ENCODE results near the gene KIFC1. TPM values are rescaled to one million over a fixed set of nuclear protein-coding genes. Genes with fewer than 3 reads are reported as not detected.

The KIFC1 gene
- total RNA-seq, 4 donors from 2014 or later = 9.6 to 38.9 (median 11.2) TPM

DNA sequence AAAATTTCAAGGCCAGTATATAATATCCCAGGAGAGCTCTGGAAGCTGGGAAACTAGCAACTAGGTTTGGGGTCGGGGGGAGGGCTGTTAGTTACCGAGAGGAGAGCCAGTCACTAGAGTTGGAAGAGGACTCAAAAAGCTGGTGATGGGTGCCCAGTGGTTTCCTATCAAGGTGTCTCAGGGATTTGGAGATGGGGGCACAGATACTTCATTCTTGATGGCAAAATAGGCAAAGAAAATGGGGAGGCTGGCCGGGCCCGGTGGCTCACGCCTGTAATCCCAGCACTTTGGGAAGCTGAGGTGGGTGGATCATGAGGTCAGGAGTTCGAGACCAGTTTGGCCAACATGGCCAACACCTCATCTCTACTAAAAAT is 20.0 kb downstream of the KIFC1 start:
- no peak for DNase-seq
- intact Hi-C loops (cut with DNase I) = loop anchor here (10.0 kb wide), 1 partner anchor 163 kb away; no protein-coding TSS in a partner anchor

GRCh38 chr6:33412140-33413009 is 20.8 kb downstream of the KIFC1 start:
- H3K27ac ChIP-seq = peak overlapping the region; percentile 8 to 98 (median 64)
- H3K27me3 ChIP-seq = no peaks in the 10 kb centered on the region
- no peak for DNase-seq
- TF ChIP-seq POLR2A (IDR thresholded peaks at IDR 0.05) = no peak
- TF ChIP-seq, protein P1, sequence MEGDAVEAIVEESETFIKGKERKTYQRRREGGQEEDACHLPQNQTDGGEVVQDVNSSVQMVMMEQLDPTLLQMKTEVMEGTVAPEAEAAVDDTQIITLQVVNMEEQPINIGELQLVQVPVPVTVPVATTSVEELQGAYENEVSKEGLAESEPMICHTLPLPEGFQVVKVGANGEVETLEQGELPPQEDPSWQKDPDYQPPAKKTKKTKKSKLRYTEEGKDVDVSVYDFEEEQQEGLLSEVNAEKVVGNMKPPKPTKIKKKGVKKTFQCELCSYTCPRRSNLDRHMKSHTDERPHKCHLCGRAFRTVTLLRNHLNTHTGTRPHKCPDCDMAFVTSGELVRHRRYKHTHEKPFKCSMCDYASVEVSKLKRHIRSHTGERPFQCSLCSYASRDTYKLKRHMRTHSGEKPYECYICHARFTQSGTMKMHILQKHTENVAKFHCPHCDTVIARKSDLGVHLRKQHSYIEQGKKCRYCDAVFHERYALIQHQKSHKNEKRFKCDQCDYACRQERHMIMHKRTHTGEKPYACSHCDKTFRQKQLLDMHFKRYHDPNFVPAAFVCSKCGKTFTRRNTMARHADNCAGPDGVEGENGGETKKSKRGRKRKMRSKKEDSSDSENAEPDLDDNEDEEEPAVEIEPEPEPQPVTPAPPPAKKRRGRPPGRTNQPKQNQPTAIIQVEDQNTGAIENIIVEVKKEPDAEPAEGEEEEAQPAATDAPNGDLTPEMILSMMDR (IDR thresholded peaks at IDR 0.05) = no peak
- WGBS, 2 donors = 85 to 89% methylated on average over 10 of the region's 10 CpGs
- peaks cover 30 to 66% (median 33%) of the 10 kb centered on the region in 3 donors for H3K4me1 ChIP-seq
- intact Hi-C loops (cut with DNase I) = loop anchor here (10.0 kb wide), 1 partner anchor 162 kb away; no protein-coding TSS in a partner anchor
- H3K36me3 ChIP-seq = peaks cover 9 to 44% (median 36%) of the 10 kb centered on the region in 3 donors
- peak overlapping the region in 3 of 4 donors; percentile 66 to 96 (median 69) for H3K4me3 ChIP-seq
- H3K9me3 ChIP-seq = no peaks in the 10 kb centered on the region

More for the DNA sequence above, 20.0 kb downstream of the KIFC1 start:
- Histone ChIP-seq H3K4me3 (peak overlapping the region; percentile 66 to 96 (median 82)), H3K9me3 (no peaks in the 10 kb centered on the region), H3K4me1 (peaks cover 22 to 58% (median 26%) of the 10 kb centered on the region in 3 donors), H3K27ac (peak overlapping the region; percentile 95 to 98 (median 98)), H3K27me3 (no peaks in the 10 kb centered on the region), H3K36me3 (peaks cover 9 to 46% (median 36%) of the 10 kb centered on the region in 3 donors)
- WGBS, 2 donors = 44 to 58% methylated on average over 6 of the region's 6 CpGs
- no peak for TF ChIP-seq POLR2A (IDR thresholded peaks at IDR 0.05)
- TF ChIP-seq, protein P1 (IDR thresholded peaks at IDR 0.05) = no peak

GRCh38 chr6:33413241-33414120 is 21.9 kb downstream of the KIFC1 start:
- intact Hi-C loops (cut with DNase I) = loop anchor here (10.0 kb wide), 1 partner anchor 161 kb away; no protein-coding TSS in a partner anchor
- DNase-seq = no peak
- TF ChIP-seq POLR2A (IDR thresholded peaks at IDR 0.05) = no peak
- TF ChIP-seq, protein P1 (IDR thresholded peaks at IDR 0.05) = no peak
- Histone ChIP-seq H3K36me3 (peaks cover 9 to 44% (median 36%) of the 10 kb centered on the region in 3 donors), H3K4me1 (peaks cover 33 to 71% (median 36%) of the 10 kb centered on the region in 3 donors), H3K27me3 (no peaks in the 10 kb centered on the region), H3K27ac (peak overlapping the region in 1 of 4 donors; percentile 34), H3K9me3 (no peaks in the 10 kb centered on the region), H3K4me3 (no peak overlapping the region)
- WGBS, 2 donors = 82 to 84% methylated on average over 12 to 14 of the region's 14 CpGs

DNA sequence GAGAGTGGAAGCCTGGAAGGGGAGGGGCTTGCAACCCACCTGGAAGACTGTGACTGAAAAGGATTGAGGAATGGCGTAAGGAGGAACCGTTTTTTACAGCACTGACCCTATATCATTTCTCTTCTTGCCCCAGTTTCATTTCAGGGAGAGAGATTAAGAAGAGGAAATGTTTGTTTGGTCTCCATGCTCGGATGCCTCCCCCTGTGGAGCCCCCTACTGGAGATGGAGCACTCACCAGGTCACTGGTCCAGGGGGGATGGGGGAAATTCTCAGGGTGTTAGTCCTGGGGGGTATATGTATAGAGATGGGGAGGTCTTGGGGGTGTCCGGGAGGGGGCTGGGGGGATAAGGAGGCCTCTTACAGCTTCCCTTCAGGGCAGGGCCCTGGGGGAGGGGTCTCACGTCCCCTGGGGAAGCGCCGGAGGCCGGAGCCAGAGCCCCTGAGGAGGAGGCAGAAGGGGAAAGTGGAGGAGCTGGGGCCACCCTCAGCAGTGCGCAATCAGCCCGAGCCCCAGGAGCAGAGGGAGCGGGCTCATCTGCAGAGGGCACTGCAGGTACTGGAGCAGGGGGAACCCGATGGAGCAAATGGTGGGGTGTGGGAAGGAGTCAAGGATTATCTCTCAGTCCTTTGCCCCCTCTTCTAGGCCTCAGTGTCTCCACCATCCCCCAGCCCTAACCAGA is 23.1 kb downstream of the KIFC1 start:
- DNase-seq = no peak
- intact Hi-C loops (cut with DNase I) = loop anchor here (10.0 kb wide), 1 partner anchor 160 kb away; no protein-coding TSS in a partner anchor
- Histone ChIP-seq H3K27ac (peak overlapping the region in 1 of 4 donors; percentile 42), H3K4me1 (peaks cover 44 to 79% (median 48%) of the 10 kb centered on the region in 3 donors), H3K27me3 (no peaks in the 10 kb centered on the region), H3K36me3 (peaks cover 9 to 44% (median 36%) of the 10 kb centered on the region in 3 donors), H3K9me3 (no peaks in the 10 kb centered on the region), H3K4me3 (no peak overlapping the region)
- TF ChIP-seq, protein P1 (IDR thresholded peaks at IDR 0.05) = peak in 1 of 6 experiments; percentile 11
- no peak for TF ChIP-seq POLR2A (IDR thresholded peaks at IDR 0.05)
- 61 to 70% methylated on average over 6 to 11 of the region's 12 CpGs for WGBS, 2 donors
